Activated CD4-positive, CD25-positive, alpha-beta regulatory T cell (primary cell): ENCODE results near the gene SLC52A3.

ENCODE experiments used
- DNase-seq, 4 experiments: peaks; one replicate each; lab custom pipeline; 2025; lab: John Stamatoyannopoulos, UW

SLC52A3 gene

GRCh38 chr20:766906-767305, 1.4 kb downstream of the SLC52A3 start:
- no peak for DNase-seq

- no peak for DNase-seq
These were observed 4.0 kb downstream of the SLC52A3 start for GRCh38 chr20:764255-764654.

GRCh38 chr20:761418-762381, 6.6 kb downstream of the SLC52A3 start:
- DNase-seq = no peak

- DNase-seq = no peak
These were observed 7.4 kb downstream of the SLC52A3 start for GRCh38 chr20:760751-761417.

GRCh38 chr20:757506-757905, 10.8 kb downstream of the SLC52A3 start:
- no peak for DNase-seq

- no peak for DNase-seq
These were observed 12.4 kb downstream of the SLC52A3 start for GRCh38 chr20:755941-756340.

GRCh38 chr20:754904-755303, 13.4 kb downstream of the SLC52A3 start:
- DNase-seq = no peak

GRCh38 chr20:753897-754635, 14.2 kb downstream of the SLC52A3 start:
- no peak for DNase-seq

GRCh38 chr20:753136-753535, 15.2 kb downstream of the SLC52A3 start:
- DNase-seq = no peak

GRCh38 chr20:752291-752690, 16.0 kb downstream of the SLC52A3 start:
- DNase-seq = no peak

- DNase-seq = no peak
These were observed 16.5 kb downstream of the SLC52A3 start for GRCh38 chr20:751761-752160.

- no peak for DNase-seq
These were observed 17.5 kb downstream of the SLC52A3 start for GRCh38 chr20:750801-751200.

- DNase-seq = no peak
These were observed 22.5 kb downstream of the SLC52A3 start for GRCh38 chr20:745683-746301.

GRCh38 chr20:742156-742555, 26.1 kb downstream of the SLC52A3 start:
- DNase-seq = no peak

- DNase-seq = no peak
These were observed 26.7 kb downstream of the SLC52A3 start for GRCh38 chr20:741620-742019.

- no peak for DNase-seq
These were observed 28.1 kb downstream of the SLC52A3 start for GRCh38 chr20:740162-740561.

GRCh38 chr20:739736-740135, 28.6 kb downstream of the SLC52A3 start:
- DNase-seq = no peak

- no peak for DNase-seq
These were observed 34.4 kb downstream of the SLC52A3 start for GRCh38 chr20:733861-734260.

- DNase-seq = no peak
These were observed 35.6 kb downstream of the SLC52A3 start for GRCh38 chr20:732727-733126.

GRCh38 chr20:731891-732560, 36.3 kb downstream of the SLC52A3 start:
- no peak for DNase-seq

- DNase-seq = no peak
These were observed 38.3 kb downstream of the SLC52A3 start for GRCh38 chr20:730005-730404.
